GM06990 (cell line): ENCODE measurements around the gene TARS2.

Source experiments
- DNase-seq: peaks from one replicate; pipeline ENCODE4 v3.0.0-alpha.2; 2011; ENCODE audit not compliant: insufficient read length; ENCODE audit errors: extremely low read depth
- H3K27me3 ChIP-seq: replicated peaks from 2 replicates; pipeline ENCODE4 v1.6.0; 2011; ENCODE audit warnings: low read length; ENCODE audit not compliant: control insufficient read depth, insufficient read depth
- H3K36me3 ChIP-seq: 2 replicates; pipeline ENCODE4 v1.5.1; 2011; ENCODE audit warnings: low read length; ENCODE audit not compliant: control insufficient read depth, insufficient read depth
- H3K4me3 ChIP-seq: replicated peaks from 2 replicates; pipeline ENCODE4 v1.5.1; 2011; ENCODE audit warnings: low read depth, mild to moderate bottlenecking, control low read depth, low read length
- TF ChIP-seq, protein P1 (sequence below): IDR thresholded peaks from 2 replicates; pipeline ENCODE4 v1.5.1; 2011; ENCODE audit warnings: low read length, control low read depth, mild to moderate bottlenecking, inconsistent platforms; ENCODE audit not compliant: insufficient read depth, poor library complexity, severe bottlenecking

TARS2 gene

DNA sequence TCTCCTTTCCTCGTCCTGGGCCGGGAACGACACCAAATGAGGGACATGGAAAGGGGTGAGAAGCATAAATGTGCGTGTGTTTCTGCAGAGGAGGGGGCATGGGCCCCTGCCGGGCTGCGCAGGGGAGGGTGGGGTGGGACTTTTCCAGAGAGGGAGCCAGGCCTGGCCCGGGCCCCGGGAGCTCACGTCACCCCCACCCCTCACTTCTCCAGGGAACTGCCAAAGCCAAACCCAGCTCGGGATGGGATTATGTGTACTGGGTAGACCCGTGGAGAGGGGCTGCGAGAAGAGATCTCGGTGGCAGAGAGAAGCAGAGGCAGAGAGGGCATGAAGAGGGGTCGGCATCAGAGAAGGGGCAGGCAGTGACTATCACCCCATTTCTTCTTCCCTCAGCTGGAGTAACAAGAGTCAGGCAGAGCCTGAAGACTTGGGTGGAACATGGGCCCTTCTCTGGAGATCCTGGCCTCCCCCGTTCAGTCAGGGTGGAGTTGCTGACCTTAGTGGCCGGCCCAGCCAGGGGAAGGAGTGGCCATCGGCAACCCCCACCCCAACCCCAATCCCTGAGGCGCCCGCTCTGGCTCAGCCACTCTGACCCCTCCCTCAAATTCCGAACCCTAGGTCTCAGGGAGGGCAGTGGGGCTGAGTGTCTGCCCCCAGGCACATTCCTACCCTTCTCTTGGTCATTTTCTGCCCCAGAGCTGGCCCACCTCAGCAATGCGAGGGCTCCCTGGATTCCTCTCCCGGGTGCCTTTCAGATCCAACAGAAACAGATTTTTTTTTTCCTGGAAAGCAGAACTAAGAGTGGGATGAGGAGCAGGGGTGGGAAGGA, 63.2 kb downstream of the TARS2 start:
- no peak overlapping the region for H3K4me3 ChIP-seq
- H3K27me3 ChIP-seq = no peaks in the 10 kb centered on the region; the same call in 1 of the 2 replicates
- no peak for DNase-seq
- H3K36me3 ChIP-seq = no peaks in the 10 kb centered on the region
- TF ChIP-seq, protein P1, sequence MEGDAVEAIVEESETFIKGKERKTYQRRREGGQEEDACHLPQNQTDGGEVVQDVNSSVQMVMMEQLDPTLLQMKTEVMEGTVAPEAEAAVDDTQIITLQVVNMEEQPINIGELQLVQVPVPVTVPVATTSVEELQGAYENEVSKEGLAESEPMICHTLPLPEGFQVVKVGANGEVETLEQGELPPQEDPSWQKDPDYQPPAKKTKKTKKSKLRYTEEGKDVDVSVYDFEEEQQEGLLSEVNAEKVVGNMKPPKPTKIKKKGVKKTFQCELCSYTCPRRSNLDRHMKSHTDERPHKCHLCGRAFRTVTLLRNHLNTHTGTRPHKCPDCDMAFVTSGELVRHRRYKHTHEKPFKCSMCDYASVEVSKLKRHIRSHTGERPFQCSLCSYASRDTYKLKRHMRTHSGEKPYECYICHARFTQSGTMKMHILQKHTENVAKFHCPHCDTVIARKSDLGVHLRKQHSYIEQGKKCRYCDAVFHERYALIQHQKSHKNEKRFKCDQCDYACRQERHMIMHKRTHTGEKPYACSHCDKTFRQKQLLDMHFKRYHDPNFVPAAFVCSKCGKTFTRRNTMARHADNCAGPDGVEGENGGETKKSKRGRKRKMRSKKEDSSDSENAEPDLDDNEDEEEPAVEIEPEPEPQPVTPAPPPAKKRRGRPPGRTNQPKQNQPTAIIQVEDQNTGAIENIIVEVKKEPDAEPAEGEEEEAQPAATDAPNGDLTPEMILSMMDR = no peak

DNA sequence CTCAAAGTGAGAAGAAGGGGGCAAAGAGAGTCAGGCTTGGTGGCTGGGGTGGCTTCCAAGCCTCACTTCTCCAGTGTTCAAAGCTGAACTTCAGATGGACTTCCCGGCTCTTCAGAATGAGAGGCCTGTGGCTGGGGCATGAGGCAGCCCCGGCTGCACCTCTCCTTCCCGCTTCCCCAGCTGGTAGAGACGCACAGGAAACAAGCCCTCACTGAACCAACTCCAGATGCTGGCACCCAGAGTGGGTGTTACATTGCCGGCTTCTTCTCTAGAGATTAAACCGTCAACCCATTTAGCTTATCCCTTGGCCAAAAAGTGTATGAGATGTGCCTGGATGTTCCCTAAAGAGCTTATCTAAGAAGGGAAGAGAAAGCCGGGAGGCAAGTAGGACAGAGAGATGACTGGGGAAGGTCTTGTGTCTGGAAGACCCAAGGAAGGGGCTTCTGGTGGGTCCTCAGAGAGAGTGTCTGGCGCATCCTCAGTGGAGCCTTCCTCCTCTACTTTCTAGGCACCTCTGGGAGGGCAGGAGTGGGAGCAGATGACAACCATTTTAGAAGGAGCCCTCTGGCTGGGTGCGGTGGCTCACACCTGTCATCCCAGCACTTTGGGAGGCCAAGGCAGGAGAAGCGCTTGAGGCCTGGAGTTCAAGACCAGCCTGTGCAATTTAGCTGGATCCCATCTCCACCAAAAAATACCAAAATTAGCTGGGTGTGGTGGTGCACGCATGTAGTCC, 64.0 kb downstream of the TARS2 start:
- Histone ChIP-seq H3K36me3 (no peaks in the 10 kb centered on the region), H3K4me3 (no peak overlapping the region), H3K27me3 (no peaks in the 10 kb centered on the region; the same call in 1 of the 2 replicates)
- DNase-seq = no peak
- TF ChIP-seq, protein P1 = no peak

DNA sequence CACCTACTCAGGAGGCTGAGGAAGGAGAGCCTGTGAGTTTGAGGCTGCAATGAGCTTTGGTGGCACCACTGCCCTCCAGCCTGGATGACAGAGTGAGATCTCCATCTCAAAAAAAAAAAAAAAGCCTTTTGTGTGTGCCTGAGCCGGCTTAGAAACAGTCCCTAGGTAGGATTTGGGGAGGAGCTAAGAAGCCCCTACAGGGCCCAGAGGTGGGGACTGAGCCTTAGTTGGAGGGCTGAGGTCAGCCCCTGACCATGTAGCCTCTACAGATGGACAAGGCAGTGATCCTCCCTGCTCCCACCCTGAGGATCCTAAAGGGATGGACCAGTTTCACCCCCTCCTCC, 64.5 kb downstream of the TARS2 start:
- DNase-seq = no peak
- Histone ChIP-seq H3K27me3 (no peaks in the 10 kb centered on the region; the same call in 1 of the 2 replicates), H3K4me3 (no peak overlapping the region), H3K36me3 (no peaks in the 10 kb centered on the region)
- TF ChIP-seq, protein P1 = no peak

DNA sequence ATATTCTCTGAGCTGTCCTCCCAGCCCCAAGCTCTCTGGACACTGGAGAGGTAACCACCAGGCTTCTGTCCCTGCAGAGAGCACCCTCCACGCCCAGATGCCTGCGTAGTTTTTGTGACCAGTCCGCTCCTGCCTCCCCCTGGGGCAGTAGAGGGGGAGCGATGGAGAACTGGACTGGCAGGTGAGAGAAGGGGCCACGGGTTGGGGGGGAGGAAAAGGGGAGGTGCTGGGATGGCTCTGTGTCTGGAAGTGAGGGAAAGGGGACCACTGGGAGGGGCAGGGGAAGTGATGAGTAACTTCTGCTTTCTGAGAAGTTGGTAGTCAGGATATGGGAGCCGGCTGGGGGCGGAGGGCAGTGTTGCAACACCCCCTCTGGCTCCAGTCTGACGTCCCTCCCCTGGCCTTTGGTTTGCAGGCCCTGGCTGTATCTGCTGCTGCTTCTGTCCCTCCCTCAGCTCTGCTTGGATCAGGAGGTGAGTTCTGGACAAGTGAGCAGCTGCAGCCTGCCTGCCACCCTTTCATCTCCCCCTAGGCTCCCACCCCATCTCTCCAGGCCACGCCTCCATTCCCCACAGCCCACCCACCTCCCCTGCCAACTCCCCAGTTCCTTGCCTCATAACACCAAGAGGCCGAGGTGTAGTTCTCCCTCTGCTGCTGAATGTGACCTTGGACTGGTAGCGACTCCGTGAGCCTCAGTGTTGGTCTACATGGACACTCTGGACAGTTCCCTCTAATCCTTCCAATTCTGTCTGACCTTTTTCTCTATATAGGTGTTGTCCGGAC, 65.1 kb downstream of the TARS2 start:
- TF ChIP-seq, protein P1 = no peak
- H3K4me3 ChIP-seq = no peak overlapping the region
- no peaks in the 10 kb centered on the region; the same call in 1 of the 2 replicates for H3K27me3 ChIP-seq
- no peaks in the 10 kb centered on the region for H3K36me3 ChIP-seq
- DNase-seq = no peak

DNA sequence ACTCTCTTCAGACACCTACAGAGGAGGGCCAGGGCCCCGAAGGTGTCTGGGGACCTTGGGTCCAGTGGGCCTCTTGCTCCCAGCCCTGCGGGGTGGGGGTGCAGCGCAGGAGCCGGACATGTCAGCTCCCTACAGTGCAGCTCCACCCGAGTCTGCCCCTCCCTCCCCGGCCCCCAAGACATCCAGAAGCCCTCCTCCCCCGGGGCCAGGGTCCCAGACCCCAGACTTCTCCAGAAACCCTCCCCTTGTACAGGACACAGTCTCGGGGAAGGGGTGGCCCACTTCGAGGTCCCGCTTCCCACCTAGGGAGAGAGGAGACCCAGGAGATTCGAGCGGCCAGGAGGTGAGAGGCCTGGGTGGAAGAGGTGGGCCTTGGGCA, 65.7 kb downstream of the TARS2 start:
- Histone ChIP-seq H3K4me3 (no peak overlapping the region), H3K27me3 (no peaks in the 10 kb centered on the region; the same call in 1 of the 2 replicates), H3K36me3 (no peaks in the 10 kb centered on the region)
- TF ChIP-seq, protein P1 = no peak
- DNase-seq = no peak
